ENCODE measurements around the gene KRT86. TPM values are rescaled to one million over a fixed set of nuclear protein-coding genes. Genes with fewer than 3 reads are reported as not detected.

Gene KRT86
- polyA plus RNA-seq, 2 of the 4 experiments (the other 2 are of a cell fraction), result 23.5 to 378 TPM

DNA sequence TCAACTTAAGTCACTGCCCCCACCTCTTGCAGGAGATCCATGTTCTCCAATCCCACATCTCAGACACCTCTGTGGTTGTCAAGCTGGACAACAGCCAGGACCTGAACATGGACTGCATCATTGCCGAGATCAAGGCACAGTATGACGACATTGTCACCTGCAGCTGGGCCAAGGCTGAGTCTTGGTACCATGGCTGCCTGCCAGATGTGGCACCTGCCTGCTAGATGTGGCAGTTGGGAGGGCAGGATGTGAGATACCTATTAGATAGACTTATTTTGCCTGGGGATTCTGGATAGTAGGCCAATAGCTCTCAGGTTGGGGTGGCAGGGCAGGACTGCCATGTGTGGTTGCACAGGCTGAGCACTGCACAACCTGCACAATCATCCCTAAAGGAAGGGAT is 7.9 kb upstream of the KRT86 start:
- ChIA-PET POLR2A (no interaction called here), CTCF (interaction anchor here (0.8 to 14.8 kb wide), 10 partner anchors 11 to 715 kb away, joined by 3 to 301 read pairs (median 4); partner anchors contain the start of gene KRT86)
- Histone ChIP-seq H3K9me3 (peaks cover 5% of the 10 kb centered on the region; the same call in 1 of the 3 replicates), H3K27ac (peak overlapping the region in 1 of 2 experiments; percentile 65; a peak in 2 of 6 replicates), H3K4me3 (no peak overlapping the region), H3K4me2 (no peak overlapping the region), H3K4me1 (peaks cover 24% of the 10 kb centered on the region)
- 92% methylated on average over 2 of the region's 2 CpGs for WGBS (ENCODE audit: missing lambda C conversion rate)
- TF ChIP-seq EHMT2 (IDR thresholded peaks at IDR 0.05; ENCODE audit: low read depth), result no peak
- TF ChIP-seq, protein P1, sequence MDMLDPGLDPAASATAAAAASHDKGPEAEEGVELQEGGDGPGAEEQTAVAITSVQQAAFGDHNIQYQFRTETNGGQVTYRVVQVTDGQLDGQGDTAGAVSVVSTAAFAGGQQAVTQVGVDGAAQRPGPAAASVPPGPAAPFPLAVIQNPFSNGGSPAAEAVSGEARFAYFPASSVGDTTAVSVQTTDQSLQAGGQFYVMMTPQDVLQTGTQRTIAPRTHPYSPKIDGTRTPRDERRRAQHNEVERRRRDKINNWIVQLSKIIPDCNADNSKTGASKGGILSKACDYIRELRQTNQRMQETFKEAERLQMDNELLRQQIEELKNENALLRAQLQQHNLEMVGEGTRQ (IDR thresholded peaks at IDR 0.05), result no peak
- TF ChIP-seq, protein P2, sequence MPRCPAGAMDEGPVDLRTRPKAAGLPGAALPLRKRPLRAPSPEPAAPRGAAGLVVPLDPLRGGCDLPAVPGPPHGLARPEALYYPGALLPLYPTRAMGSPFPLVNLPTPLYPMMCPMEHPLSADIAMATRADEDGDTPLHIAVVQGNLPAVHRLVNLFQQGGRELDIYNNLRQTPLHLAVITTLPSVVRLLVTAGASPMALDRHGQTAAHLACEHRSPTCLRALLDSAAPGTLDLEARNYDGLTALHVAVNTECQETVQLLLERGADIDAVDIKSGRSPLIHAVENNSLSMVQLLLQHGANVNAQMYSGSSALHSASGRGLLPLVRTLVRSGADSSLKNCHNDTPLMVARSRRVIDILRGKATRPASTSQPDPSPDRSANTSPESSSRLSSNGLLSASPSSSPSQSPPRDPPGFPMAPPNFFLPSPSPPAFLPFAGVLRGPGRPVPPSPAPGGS (IDR thresholded peaks at IDR 0.05), result no peak
- no peak for TF ChIP-seq RFX5 (IDR thresholded peaks at IDR 0.05)
- no peak for TF ChIP-seq TFCP2L1 (CRISPR knock-in tag; IDR thresholded peaks at IDR 0.05)
- no peak for TF ChIP-seq RCOR1 (IDR thresholded peaks at IDR 0.05; ENCODE audit: low read depth, low read length)
- DNase-seq (ENCODE audit: low read depth in 1 of 2, low spot score in 1 of 2), result no peak
- FAIRE-seq, result no peak
- no peak for ATAC-seq

DNA sequence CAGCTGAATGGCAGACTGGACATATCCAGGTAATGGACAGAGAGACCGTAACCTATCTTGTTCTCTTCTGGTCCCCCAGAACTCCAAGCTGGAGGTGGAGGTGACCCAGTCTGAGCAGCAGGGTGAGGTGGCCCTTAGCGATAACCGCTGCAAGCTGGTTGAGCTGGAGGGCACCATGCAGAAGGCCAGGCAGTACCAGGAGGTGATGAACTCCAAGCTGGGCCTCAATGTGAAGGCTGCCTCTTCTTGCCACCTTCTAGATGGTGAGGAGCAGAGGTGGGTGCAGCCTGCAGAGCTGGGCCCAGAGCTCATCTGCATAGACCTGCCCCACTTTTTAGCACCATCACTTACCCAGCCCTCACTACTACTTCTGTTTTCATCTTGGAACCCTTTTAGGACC is 7.2 kb upstream of the KRT86 start:
- ATAC-seq (no peak), DNase-seq (ENCODE audit: low read depth in 1 of 2, low spot score in 1 of 2) (no peak), FAIRE-seq (no peak)
- ChIA-PET POLR2A (no interaction called here), CTCF (interaction anchor here (1.1 to 14.8 kb wide), 10 partner anchors 11 to 714 kb away, joined by 3 to 301 read pairs (median 4); partner anchors contain the start of gene KRT86)
- TF ChIP-seq NPAS2 (CRISPR knock-in tag; IDR thresholded peaks at IDR 0.05; ENCODE audit: borderline replicate concordance) (no peak), NR3C1 (IDR thresholded peaks at IDR 0.05) (no peak), FOSL2 (IDR thresholded peaks at IDR 0.05) (no peak), FOSL2 (CRISPR knock-in tag; IDR thresholded peaks at IDR 0.05) (no peak), HES2 (IDR thresholded peaks at IDR 0.05) (no peak), EP300 (IDR thresholded peaks at IDR 0.05) (no peak), ZNF302 (CRISPR knock-in tag; IDR thresholded peaks at IDR 0.05) (no peak), RFX5 (IDR thresholded peaks at IDR 0.05) (no peak), RNF2 (IDR thresholded peaks at IDR 0.05; ENCODE audit: borderline replicate concordance, low read depth) (no peak), GATA3 (IDR thresholded peaks at IDR 0.05; ENCODE audit: borderline replicate concordance) (no peak), EHF (CRISPR knock-in tag; IDR thresholded peaks at IDR 0.05) (no peak)
- TF ChIP-seq, protein P3, sequence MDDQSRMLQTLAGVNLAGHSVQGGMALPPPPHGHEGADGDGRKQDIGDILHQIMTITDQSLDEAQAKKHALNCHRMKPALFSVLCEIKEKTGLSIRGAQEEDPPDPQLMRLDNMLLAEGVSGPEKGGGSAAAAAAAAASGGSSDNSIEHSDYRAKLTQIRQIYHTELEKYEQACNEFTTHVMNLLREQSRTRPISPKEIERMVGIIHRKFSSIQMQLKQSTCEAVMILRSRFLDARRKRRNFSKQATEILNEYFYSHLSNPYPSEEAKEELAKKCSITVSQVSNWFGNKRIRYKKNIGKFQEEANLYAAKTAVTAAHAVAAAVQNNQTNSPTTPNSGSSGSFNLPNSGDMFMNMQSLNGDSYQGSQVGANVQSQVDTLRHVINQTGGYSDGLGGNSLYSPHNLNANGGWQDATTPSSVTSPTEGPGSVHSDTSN (IDR thresholded peaks at IDR 0.05), result no peak
- Histone ChIP-seq H3K4me1 (peaks cover 23% of the 10 kb centered on the region), H3K27ac (peak overlapping the region in 1 of 2 experiments; percentile 65; a peak in 3 of 6 replicates), H3K4me3 (no peak overlapping the region), H3K9me3 (peaks cover 5% of the 10 kb centered on the region; the same call in 1 of the 3 replicates), H3K4me2 (no peak overlapping the region)
- 55% methylated on average over 3 of the region's 3 CpGs for WGBS (ENCODE audit: missing lambda C conversion rate)

DNA sequence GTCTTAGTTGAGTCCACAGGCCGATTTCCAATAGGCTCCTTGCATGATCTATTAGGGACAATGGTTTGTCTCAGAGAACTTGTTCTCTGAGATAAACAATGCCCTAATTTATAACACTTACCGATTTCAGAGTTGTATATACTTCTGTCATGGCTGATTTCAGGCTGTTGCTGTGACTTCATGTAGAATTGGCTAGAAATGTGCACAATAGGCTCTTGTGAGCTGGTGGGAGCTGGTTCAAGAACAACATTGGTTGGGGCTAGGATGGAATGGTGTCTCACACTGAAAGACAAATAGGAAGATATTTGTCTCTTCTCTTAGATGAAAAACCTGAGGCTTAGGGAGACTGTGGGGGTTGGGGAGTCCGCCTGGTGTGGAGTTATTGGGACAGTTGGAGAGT is 6.7 kb upstream of the KRT86 start:
- WGBS (ENCODE audit: missing lambda C conversion rate), result 89% methylated on average over 3 of the region's 3 CpGs
- H3K4me3 ChIP-seq, result no peak overlapping the region
- no peak for FAIRE-seq
- no peak for DNase-seq (ENCODE audit: low read depth in 1 of 2, low spot score in 1 of 2)
- peak overlapping the region; percentile 7 to 65; a peak in 3 of 6 replicates for H3K27ac ChIP-seq
- H3K4me1 ChIP-seq, result peaks cover 18% of the 10 kb centered on the region
- no peak for TF ChIP-seq NFE2L2 (conservative IDR thresholded peaks at IDR 0.05; ENCODE audit: low read length)
- TF ChIP-seq, protein P2 (IDR thresholded peaks at IDR 0.05), result no peak
- no peak for TF ChIP-seq EHF (CRISPR knock-in tag; IDR thresholded peaks at IDR 0.05)
- TF ChIP-seq PHF8 (IDR thresholded peaks at IDR 0.05; ENCODE audit: borderline replicate concordance, low read depth), result no peak
- TF ChIP-seq, protein P1 (IDR thresholded peaks at IDR 0.05), result no peak
- TF ChIP-seq FOSL2 (IDR thresholded peaks at IDR 0.05), result no peak
- TF ChIP-seq FOSL2 (CRISPR knock-in tag; IDR thresholded peaks at IDR 0.05), result no peak
- TF ChIP-seq CHD2 (IDR thresholded peaks at IDR 0.05; ENCODE audit: low read length, partially characterized antibody), result no peak
- TF ChIP-seq ZSCAN20 (CRISPR knock-in tag; IDR thresholded peaks at IDR 0.05), result no peak
- no peak for TF ChIP-seq TFCP2L1 (CRISPR knock-in tag; IDR thresholded peaks at IDR 0.05)
- TF ChIP-seq KDM5A (IDR thresholded peaks at IDR 0.05), result no peak
- TF ChIP-seq EP300 (IDR thresholded peaks at IDR 0.05), result no peak
- TF ChIP-seq FOXS1 (CRISPR knock-in tag; IDR thresholded peaks at IDR 0.05), result no peak
- no peak for TF ChIP-seq ZNF302 (CRISPR knock-in tag; IDR thresholded peaks at IDR 0.05)
- TF ChIP-seq TP53 (CRISPR knock-in tag; IDR thresholded peaks at IDR 0.05), result no peak
- peaks cover 5% of the 10 kb centered on the region; the same call in 2 of the 3 replicates for H3K9me3 ChIP-seq
- ChIA-PET POLR2A (no interaction called here), CTCF (interaction anchor here (0.6 to 14.8 kb wide), 10 partner anchors 8 to 713 kb away, joined by 3 to 301 read pairs (median 5); partner anchors contain the start of gene KRT86)
- ATAC-seq, result no peak
- H3K4me2 ChIP-seq, result no peak overlapping the region
